HEK293 (cell line): ENCODE data around the gene SRI.

Experiments used
- CTCF ChIA-PET: fragments of 350-600 bp; formaldehyde crosslinking; extraction: SDS; loops from one replicate; lab custom pipeline; 2021; ENCODE audit warnings: antibody characterized with exemption; lab: Yijun Ruan, JAX
- POLR2A ChIA-PET: fragments of 300-600 bp; formaldehyde crosslinking; extraction: SDS; loops from one replicate; lab custom pipeline; 2020; ENCODE audit warnings: antibody characterized with exemption, inconsistent platforms; lab: Yijun Ruan, JAX
- H3K27ac ChIP-seq: fragments of 200-500 bp; sonication (Bioruptor generic); 2 replicates; pipeline ENCODE4 v1.5.1; 2014; ENCODE audit warnings: low read depth, low read length, control low read depth, inconsistent platforms; ENCODE audit errors: extremely low read depth
- H3K36me3 ChIP-seq, 2 experiments: fragments of 200-500 bp in 1 of 2; sonication (Bioruptor generic) in 1 of 2; 1 replicate in 1 of 2; 2 replicates in 1 of 2; pipeline ENCODE4 v1.5.1; 2014 to 2017; ENCODE audit warnings: inconsistent platforms in 2 of 2, low read length in 2 of 2; ENCODE audit not compliant: control insufficient read depth in 2 of 2, insufficient read depth in 1 of 2
- H3K4me1 ChIP-seq: fragments of 200-500 bp; sonication (Bioruptor generic); 2 replicates; pipeline ENCODE4 v1.5.1; 2014; ENCODE audit warnings: mild to moderate bottlenecking, low read length, inconsistent platforms; ENCODE audit not compliant: control insufficient read depth, insufficient read depth
- H3K4me3 ChIP-seq: 2 replicates; pipeline ENCODE4 v1.5.1; 2011; ENCODE audit warnings: low read depth, mild to moderate bottlenecking, control low read depth, low read length, moderate library complexity
- H3K9me3 ChIP-seq: fragments of 200-500 bp; sonication (Bioruptor generic); 2 replicates; pipeline ENCODE4 v1.5.1; 2014; ENCODE audit warnings: low read depth, low read length, inconsistent platforms; ENCODE audit not compliant: control insufficient read depth, insufficient read depth
- CTCF ChIP-seq: fragments of 450-650 bp; formaldehyde crosslinking; IDR thresholded peaks from 2 replicates; pipeline ENCODE4 v1.5.1; 2016; ENCODE audit warnings: missing biosample characterization, missing genetic modification characterization
- EGR2 ChIP-seq: fragments of 450-650 bp; formaldehyde crosslinking; IDR thresholded peaks from 2 replicates; pipeline ENCODE4 v1.5.1; 2016; ENCODE audit warnings: low read depth, missing biosample characterization, missing genetic modification characterization
- GLIS2 ChIP-seq: fragments of 450-650 bp; formaldehyde crosslinking; IDR thresholded peaks from 2 replicates; pipeline ENCODE4 v1.5.1; 2016; ENCODE audit warnings: missing biosample characterization, missing genetic modification characterization
- HOXC10 ChIP-seq: sonication (generic); formaldehyde crosslinking; IDR thresholded peaks from 2 replicates; pipeline ENCODE4 v1.8.1; 2023; ENCODE audit warnings: mild to moderate bottlenecking, missing genetic modification reagents
- PBX3 ChIP-seq: sonication (generic); formaldehyde crosslinking; IDR thresholded peaks from 2 replicates; pipeline ENCODE4 v1.8.1; 2022; ENCODE audit warnings: mild to moderate bottlenecking, moderate library complexity, missing genetic modification reagents
- PRDM1 ChIP-seq: fragments of 450-650 bp; formaldehyde crosslinking; IDR thresholded peaks from 2 replicates; pipeline ENCODE4; 2016; ENCODE audit warnings: missing biosample characterization, missing genetic modification characterization
- SCRT1 ChIP-seq: fragments of 450-650 bp; formaldehyde crosslinking; IDR thresholded peaks from 2 replicates; pipeline ENCODE4 v1.5.1; 2016; ENCODE audit warnings: missing biosample characterization, missing genetic modification characterization, borderline replicate concordance
- SCRT2 ChIP-seq: fragments of 450-650 bp; formaldehyde crosslinking; IDR thresholded peaks from 2 replicates; pipeline ENCODE4 v1.5.1; 2016; ENCODE audit warnings: missing biosample characterization, missing genetic modification characterization
- SETDB1 ChIP-seq: IDR thresholded peaks from one replicate; pipeline ENCODE4 v1.6.1; 2017; ENCODE audit warnings: mild to moderate bottlenecking, low read length, moderate library complexity, mixed read lengths; ENCODE audit not compliant: insufficient read length
- ZBTB11 ChIP-seq: fragments of 450-650 bp; formaldehyde crosslinking; conservative IDR thresholded peaks from 2 replicates; pipeline ENCODE4 v1.5.1; 2016; ENCODE audit warnings: low read depth, missing biosample characterization, missing genetic modification characterization
- ZBTB26 ChIP-seq: fragments of 450-650 bp; formaldehyde crosslinking; optimal IDR thresholded peaks from 2 replicates; pipeline ENCODE3; 2016; ENCODE audit warnings: missing biosample characterization, mild to moderate bottlenecking, missing genetic modification characterization
- ZBTB6 ChIP-seq: fragments of 450-650 bp; formaldehyde crosslinking; IDR thresholded peaks from 2 replicates; pipeline ENCODE4 v1.5.1; 2017; ENCODE audit warnings: missing biosample characterization, missing genetic modification characterization
- ZBTB8A ChIP-seq: fragments of 450-650 bp; formaldehyde crosslinking; IDR thresholded peaks from 2 replicates; pipeline ENCODE4 v1.5.1; 2016; ENCODE audit warnings: missing biosample characterization, missing genetic modification characterization
- ZNF155 ChIP-seq: fragments of 450-650 bp; formaldehyde crosslinking; IDR thresholded peaks from 2 replicates; pipeline ENCODE4 v1.5.1; 2016; ENCODE audit warnings: missing biosample characterization, missing genetic modification characterization
- ZNF157 ChIP-seq: fragments of 450-650 bp; formaldehyde crosslinking; IDR thresholded peaks from 2 replicates; pipeline ENCODE4 v1.5.1; 2016; ENCODE audit warnings: missing biosample characterization, missing genetic modification characterization
- ZNF19 ChIP-seq: fragments of 450-650 bp; formaldehyde crosslinking; IDR thresholded peaks from 2 replicates; pipeline ENCODE4; 2016; ENCODE audit warnings: missing biosample characterization, missing genetic modification characterization, low read depth
- ZNF223 ChIP-seq: fragments of 450-650 bp; formaldehyde crosslinking; IDR thresholded peaks from 2 replicates; pipeline ENCODE4 v1.5.1; 2016; ENCODE audit warnings: missing biosample characterization, missing genetic modification characterization
- ZNF423 ChIP-seq: fragments of 450-650 bp; formaldehyde crosslinking; IDR thresholded peaks from 2 replicates; pipeline ENCODE4 v1.5.1; 2016; ENCODE audit warnings: missing biosample characterization, missing genetic modification characterization
- ZNF501 ChIP-seq: fragments of 450-650 bp; formaldehyde crosslinking; IDR thresholded peaks from 2 replicates; pipeline ENCODE4 v1.5.1; 2016; ENCODE audit warnings: missing biosample characterization, missing genetic modification characterization
- ZNF639 ChIP-seq: fragments of 450-650 bp; formaldehyde crosslinking; IDR thresholded peaks from 2 replicates; pipeline ENCODE4 v1.5.1; 2016; ENCODE audit warnings: missing biosample characterization, missing genetic modification characterization
- ZNF658 ChIP-seq: fragments of 450-650 bp; formaldehyde crosslinking; IDR thresholded peaks from 2 replicates; pipeline ENCODE4; 2016; ENCODE audit warnings: missing biosample characterization, missing genetic modification characterization
- ZNF701 ChIP-seq: fragments of 450-650 bp; formaldehyde crosslinking; IDR thresholded peaks from 2 replicates; pipeline ENCODE4 v1.5.1; 2016; ENCODE audit warnings: missing biosample characterization, missing genetic modification characterization
- ZNF843 ChIP-seq: fragments of 450-650 bp; formaldehyde crosslinking; IDR thresholded peaks from 2 replicates; pipeline ENCODE4 v1.5.1; 2016; ENCODE audit warnings: missing biosample characterization, missing genetic modification characterization
- ZSCAN16 ChIP-seq: fragments of 450-650 bp; formaldehyde crosslinking; IDR thresholded peaks from 2 replicates; pipeline ENCODE4 v1.5.1; 2016; ENCODE audit warnings: missing biosample characterization, missing genetic modification characterization

SRI gene

GRCh38 chr7:88226201-88226600, 6.4 kb upstream of the SRI start:
- no peak overlapping the region for H3K4me3 ChIP-seq
- no peaks in the 10 kb centered on the region for H3K9me3 ChIP-seq
- TF ChIP-seq PRDM1 (tag by site-specific recombination) (no peak), SCRT1 (tag by site-specific recombination) (no peak), ZNF658 (no peak), ZNF501 (tag by site-specific recombination) (no peak), GLIS2 (no peak), HOXC10 (no peak), ZNF157 (tag by site-specific recombination) (no peak), ZNF701 (tag by site-specific recombination) (no peak), ZNF19 (tag by site-specific recombination) (no peak)
- H3K36me3 ChIP-seq: no peaks in the 10 kb centered on the region
- ChIA-PET POLR2A (interaction anchor here (0.5 kb wide), 1 partner anchor 15 kb away, joined by 7 read pairs; no protein-coding TSS in a partner anchor), CTCF (interaction anchor here (0.5 kb wide), 1 partner anchor 337 kb away, joined by 4 read pairs; no protein-coding TSS in a partner anchor)
- H3K27ac ChIP-seq: no peak overlapping the region
- no peaks in the 10 kb centered on the region for H3K4me1 ChIP-seq

- TF ChIP-seq SETDB1: no peak
- no peak for TF ChIP-seq EGR2 (tag by site-specific recombination)
- no peak for TF ChIP-seq CTCF (tag by site-specific recombination)
- TF ChIP-seq ZBTB11 (tag by site-specific recombination): no peak
- TF ChIP-seq ZNF843 (tag by site-specific recombination): no peak
- no peak for TF ChIP-seq PBX3 (CRISPR knock-in tag)
- TF ChIP-seq ZNF223 (tag by site-specific recombination): no peak
- TF ChIP-seq ZBTB26 (tag by site-specific recombination): no peak
- no peak for TF ChIP-seq ZNF155 (tag by site-specific recombination)
- no peak for TF ChIP-seq SCRT2 (tag by site-specific recombination)
- no peak for TF ChIP-seq ZNF639 (tag by site-specific recombination)
- no peak for TF ChIP-seq ZNF423
- no peak for TF ChIP-seq ZBTB6 (tag by site-specific recombination)
- TF ChIP-seq ZBTB8A (tag by site-specific recombination): no peak
- TF ChIP-seq ZSCAN16 (tag by site-specific recombination): no peak
- TF ChIP-seq GLIS2: no peak
- no peak overlapping the region for H3K27ac ChIP-seq
- ChIA-PET CTCF (interaction anchor here (1.1 to 1.3 kb wide), 2 partner anchors 18 to 133 kb away, joined by 3 to 8 read pairs; no protein-coding TSS in a partner anchor), POLR2A (interaction anchor here (0.6 kb wide), 2 partner anchors 138 to 1072 kb away, joined by 3 to 4 read pairs; partner anchors contain the start of gene DMTF1)
- no peaks in the 10 kb centered on the region for H3K36me3 ChIP-seq
- no peak overlapping the region for H3K4me3 ChIP-seq
- no peaks in the 10 kb centered on the region for H3K4me1 ChIP-seq
- H3K9me3 ChIP-seq: no peaks in the 10 kb centered on the region
Measured at GRCh38 chr7:88224601-88225275, 4.9 kb upstream of the SRI start.
